Neutrophil (primary cell): ENCODE data around the gene RAG1.
A peak's percentile ranks its signal among the peaks of the same experiment; 100 is the strongest.

Experiments used
- H3K27ac ChIP-seq: fragments of 200-600 bp; sonication (generic); 2 replicates; pipeline ENCODE4 v1.5.1; 2016; ENCODE audit warnings: mild to moderate bottlenecking, moderate library complexity
- H3K27me3 ChIP-seq: fragments of 200-600 bp; sonication (generic); 2 replicates; pipeline ENCODE4 v1.6.0; 2016; ENCODE audit warnings: mild to moderate bottlenecking
- H3K36me3 ChIP-seq: fragments of 200-600 bp; sonication (generic); 2 replicates; pipeline ENCODE4 v1.5.1; 2017
- H3K4me1 ChIP-seq, 2 experiments: fragments of 200-600 bp in 1 of 2; sonication (generic) in 1 of 2; 1 replicate in 1 of 2; 2 replicates in 1 of 2; pipeline versions ENCODE4 v1.5.1 to v1.6.1; 2013 to 2016; ENCODE audit warnings: low read depth in 1 of 2, low read length in 1 of 2, mild to moderate bottlenecking in 1 of 2, moderate library complexity in 1 of 2; ENCODE audit not compliant: control insufficient read depth in 1 of 2, insufficient read depth in 1 of 2
- H3K4me3 ChIP-seq, 2 experiments: fragments of 200-600 bp in 1 of 2; sonication (generic) in 1 of 2; 1 replicate in 1 of 2; 2 replicates in 1 of 2; pipeline ENCODE4 v1.5.1; 2013 to 2016; ENCODE audit warnings: low read depth in 1 of 2, low read length in 1 of 2, mild to moderate bottlenecking in 1 of 2, moderate library complexity in 1 of 2
- H3K9me3 ChIP-seq: fragments of 200-600 bp; sonication (generic); 2 replicates; pipeline ENCODE4 v1.5.1; 2016
- TF ChIP-seq, protein P1 (sequence below): fragments of 200-600 bp; sonication (generic); IDR thresholded peaks from 2 replicates; pipeline ENCODE4 v1.5.1; 2016; ENCODE audit warnings: antibody characterized with exemption

The RAG1 gene

DNA sequence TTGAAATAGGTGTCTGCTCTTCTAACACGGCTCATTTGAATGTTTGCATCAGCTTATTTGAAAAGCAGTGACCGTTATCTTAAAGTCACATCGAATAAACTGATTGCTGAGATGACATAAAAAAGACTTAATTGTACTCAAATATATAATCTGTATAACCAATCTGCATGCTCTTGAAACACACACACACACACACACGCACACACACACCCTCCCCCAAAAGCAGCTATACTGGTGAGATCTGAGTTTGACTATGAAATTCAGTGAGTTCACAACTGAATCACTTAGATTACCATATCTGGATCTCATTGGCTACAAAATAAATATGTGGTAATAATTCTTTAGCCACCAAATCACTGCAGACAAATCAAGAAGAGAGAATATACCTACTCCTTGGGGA, 22.7 kb downstream of the RAG1 start:
- Histone ChIP-seq H3K4me3 (no peak overlapping the region), H3K27ac (no peak overlapping the region), H3K36me3 (no peaks in the 10 kb centered on the region), H3K27me3 (peaks cover 69% of the 10 kb centered on the region), H3K9me3 (no peaks in the 10 kb centered on the region), H3K4me1 (peaks cover 7 to 14% of the 10 kb centered on the region in 2 experiments)
- TF ChIP-seq, protein P1, sequence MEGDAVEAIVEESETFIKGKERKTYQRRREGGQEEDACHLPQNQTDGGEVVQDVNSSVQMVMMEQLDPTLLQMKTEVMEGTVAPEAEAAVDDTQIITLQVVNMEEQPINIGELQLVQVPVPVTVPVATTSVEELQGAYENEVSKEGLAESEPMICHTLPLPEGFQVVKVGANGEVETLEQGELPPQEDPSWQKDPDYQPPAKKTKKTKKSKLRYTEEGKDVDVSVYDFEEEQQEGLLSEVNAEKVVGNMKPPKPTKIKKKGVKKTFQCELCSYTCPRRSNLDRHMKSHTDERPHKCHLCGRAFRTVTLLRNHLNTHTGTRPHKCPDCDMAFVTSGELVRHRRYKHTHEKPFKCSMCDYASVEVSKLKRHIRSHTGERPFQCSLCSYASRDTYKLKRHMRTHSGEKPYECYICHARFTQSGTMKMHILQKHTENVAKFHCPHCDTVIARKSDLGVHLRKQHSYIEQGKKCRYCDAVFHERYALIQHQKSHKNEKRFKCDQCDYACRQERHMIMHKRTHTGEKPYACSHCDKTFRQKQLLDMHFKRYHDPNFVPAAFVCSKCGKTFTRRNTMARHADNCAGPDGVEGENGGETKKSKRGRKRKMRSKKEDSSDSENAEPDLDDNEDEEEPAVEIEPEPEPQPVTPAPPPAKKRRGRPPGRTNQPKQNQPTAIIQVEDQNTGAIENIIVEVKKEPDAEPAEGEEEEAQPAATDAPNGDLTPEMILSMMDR: no peak

DNA sequence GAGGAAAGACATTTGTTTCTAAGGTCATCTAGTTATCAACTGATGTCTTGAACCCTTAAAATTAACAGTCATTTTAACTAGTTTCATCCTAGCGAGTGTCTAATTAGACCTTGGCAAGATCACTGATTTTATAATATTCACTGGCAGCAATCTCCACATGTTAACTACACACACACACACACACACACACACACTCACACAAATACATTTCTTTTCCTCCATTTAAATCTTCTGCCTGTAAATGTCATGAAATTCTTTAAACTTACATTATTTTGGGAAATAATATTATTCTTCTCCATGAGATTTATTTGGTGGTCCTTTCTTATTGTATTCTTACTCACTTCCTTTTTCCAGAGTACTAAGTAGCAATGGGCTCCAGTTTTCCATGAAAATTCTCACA, 23.6 kb downstream of the RAG1 start:
- Histone ChIP-seq H3K27me3 (peaks cover 69% of the 10 kb centered on the region), H3K9me3 (no peaks in the 10 kb centered on the region), H3K4me3 (no peak overlapping the region), H3K27ac (no peak overlapping the region), H3K4me1 (peaks cover 7 to 14% of the 10 kb centered on the region in 2 experiments), H3K36me3 (no peaks in the 10 kb centered on the region)
- TF ChIP-seq, protein P1: no peak

DNA sequence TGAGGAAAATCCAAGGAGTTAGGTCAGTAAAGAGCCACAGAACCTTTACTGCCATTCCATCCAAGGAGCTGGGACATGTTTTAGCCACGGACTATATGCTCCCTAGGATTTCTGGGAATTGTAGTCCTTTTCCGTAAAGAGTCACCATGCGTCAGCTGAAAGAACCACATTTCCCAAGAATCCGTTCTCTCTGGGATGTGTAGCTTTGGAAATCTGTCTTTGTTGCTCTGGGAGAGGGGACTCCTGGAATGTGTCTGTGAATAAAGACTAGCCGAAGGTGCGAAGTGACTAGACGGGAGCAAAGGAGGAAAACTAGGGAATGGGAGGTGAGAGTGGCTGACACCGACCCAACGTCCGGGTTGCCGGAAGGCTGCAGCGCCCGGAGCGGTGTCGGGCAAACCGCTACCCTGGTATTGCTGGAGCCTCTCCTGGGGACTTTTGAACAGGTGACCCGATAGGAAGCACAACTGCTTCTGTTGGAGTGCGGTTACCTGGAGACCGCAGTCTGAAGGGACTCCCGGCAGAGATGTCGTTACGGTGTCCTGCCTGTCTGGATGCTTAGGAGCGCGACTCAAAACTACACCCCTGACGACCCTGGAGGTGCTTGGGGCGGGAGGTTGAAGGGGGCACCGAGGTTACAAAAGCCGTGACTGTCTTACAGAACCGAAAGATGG, 26.6 kb downstream of the RAG1 start, which contains the start of gene IFTAP:
Gene IFTAP (plus strand): TSS at position 187 of the 674 bp plus-strand sequence. CDS start 15,602 bp downstream, outside the sequence.
- Histone ChIP-seq H3K4me3 (peak within 1 kb of the TSS; percentile 51 to 58), H3K27ac (no peak within 1 kb of the TSS)
- TF ChIP-seq, protein P1: no peak

DNA sequence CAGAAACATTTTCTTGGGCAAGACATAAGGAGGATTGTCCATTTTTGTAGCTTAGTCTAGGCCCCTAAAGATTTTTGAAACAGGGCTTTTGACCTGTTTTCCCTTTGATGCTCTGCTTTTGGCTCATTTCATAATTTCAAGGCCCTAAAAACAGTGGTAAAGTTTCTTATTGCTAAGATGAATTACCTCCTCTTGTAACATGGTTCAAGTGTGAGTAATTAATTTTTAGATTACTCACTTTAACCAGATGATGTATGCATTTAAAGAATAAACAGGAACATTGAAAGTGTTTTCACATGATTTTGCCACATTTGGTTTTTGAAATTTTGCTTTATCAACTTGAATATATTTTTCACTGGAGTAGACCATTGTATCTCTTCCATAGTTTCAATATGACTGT, 29.1 kb downstream of the RAG1 start:
- peaks cover 9 to 24% of the 10 kb centered on the region in 2 experiments for H3K4me1 ChIP-seq
- no peaks in the 10 kb centered on the region for H3K9me3 ChIP-seq
- TF ChIP-seq, protein P1: no peak
- H3K27ac ChIP-seq: no peak overlapping the region
- no peaks in the 10 kb centered on the region for H3K36me3 ChIP-seq
- H3K4me3 ChIP-seq: no peak overlapping the region
- peaks cover 19% of the 10 kb centered on the region for H3K27me3 ChIP-seq

More for the DNA sequence above, 26.6 kb downstream of the RAG1 start, which contains the start of gene IFTAP:
- Histone ChIP-seq H3K4me1 (peaks cover 7 to 14% of the 10 kb centered on the region in 2 experiments), H3K9me3 (no peaks in the 10 kb centered on the region), H3K27me3 (peaks cover 43% of the 10 kb centered on the region), H3K36me3 (no peaks in the 10 kb centered on the region)

DNA sequence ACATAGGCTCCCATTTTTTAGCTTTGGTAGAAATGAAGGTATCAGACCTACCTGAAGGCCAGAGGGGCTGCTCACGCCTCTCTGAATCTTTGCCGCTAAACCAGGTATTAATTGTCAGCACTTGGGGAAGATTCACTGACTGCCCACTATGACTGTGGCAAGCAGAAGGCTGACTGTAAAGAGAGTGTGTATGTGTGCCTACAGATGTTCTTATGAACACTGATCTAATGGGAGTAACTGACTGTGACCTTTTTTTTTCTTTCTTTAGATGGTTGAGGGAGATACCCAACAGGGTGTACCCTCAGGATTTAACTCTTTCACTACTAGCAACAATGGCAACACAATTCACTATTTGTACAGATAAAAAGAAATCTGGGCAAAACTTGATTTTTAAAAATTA, 30.2 kb downstream of the RAG1 start, which contains the start of gene RAG2:
Gene RAG2 (minus strand): TSS at position 186 of the 400 bp plus-strand sequence. CDS start 4,068 bp downstream, outside the sequence.
- H3K9me3 ChIP-seq: no peaks in the 10 kb centered on the region
- H3K36me3 ChIP-seq: no peaks in the 10 kb centered on the region
- no peak within 1 kb of the TSS for H3K4me3 ChIP-seq
- TF ChIP-seq, protein P1: no peak
- peaks cover 7% of the 10 kb centered on the region for H3K27me3 ChIP-seq
- no peak within 1 kb of the TSS for H3K27ac ChIP-seq
- peaks cover 9 to 27% of the 10 kb centered on the region in 2 experiments for H3K4me1 ChIP-seq
